Smooth muscle cell (in vitro differentiated cells): ENCODE data around the gene RNF41. TPM values are rescaled to one million over a fixed set of nuclear protein-coding genes. Genes with fewer than 3 reads are reported as not detected.

ENCODE experiments used
- DNase-seq: peaks from one replicate; lab custom pipeline; 2025; ENCODE audit not compliant: unreplicated experiment; lab: John Stamatoyannopoulos, UW
- H2AFZ ChIP-seq: fragments of 200-600 bp; sonication (generic); 2 replicates; pipeline ENCODE4 v1.6.0; 2016; ENCODE audit warnings: antibody characterized with exemption, low read depth, mild to moderate bottlenecking
- H3F3A ChIP-seq: fragments of 200-600 bp; sonication (generic); 2 replicates; pipeline ENCODE4 v1.6.0; 2017; ENCODE audit warnings: antibody characterized with exemption, low read depth
- H3K27ac ChIP-seq: fragments of 200-600 bp; sonication (generic); 2 replicates; pipeline ENCODE4 v1.5.1; 2016; ENCODE audit warnings: low read depth, mild to moderate bottlenecking
- H3K27me3 ChIP-seq: fragments of 200-600 bp; sonication (generic); 2 replicates; pipeline ENCODE4 v1.6.1; 2016; ENCODE audit warnings: low read depth, mild to moderate bottlenecking
- H3K36me3 ChIP-seq: fragments of 200-600 bp; sonication (generic); 2 replicates; pipeline ENCODE4 v1.5.1; 2016; ENCODE audit warnings: low read depth
- H3K4me1 ChIP-seq: fragments of 200-600 bp; sonication (generic); 2 replicates; pipeline ENCODE4 v1.5.1; 2016; ENCODE audit warnings: low read depth
- H3K4me2 ChIP-seq: fragments of 200-600 bp; sonication (generic); 2 replicates; pipeline ENCODE4 v1.6.0; 2016; ENCODE audit warnings: mild to moderate bottlenecking
- H3K4me3 ChIP-seq: fragments of 200-600 bp; sonication (generic); 2 replicates; pipeline ENCODE4 v1.5.1; 2016; ENCODE audit warnings: mild to moderate bottlenecking
- H3K79me2 ChIP-seq: fragments of 200-600 bp; sonication (generic); 2 replicates; pipeline ENCODE4 v1.6.0; 2016; ENCODE audit warnings: low read depth, mild to moderate bottlenecking
- H3K9ac ChIP-seq: fragments of 200-600 bp; sonication (generic); 2 replicates; pipeline ENCODE4 v1.6.0; 2016; ENCODE audit warnings: low read depth
- H3K9me3 ChIP-seq: fragments of 200-600 bp; sonication (generic); replicated peaks from 2 replicates; pipeline ENCODE4 v1.5.1; 2016; ENCODE audit warnings: low read depth
- H4K20me1 ChIP-seq: fragments of 200-600 bp; sonication (generic); 2 replicates; pipeline ENCODE4 v1.6.0; 2016; ENCODE audit warnings: low read depth
- WGBS: methylation state at CpG from one replicate; pipeline ENCODE4 v1.1.7; 2016; ENCODE audit warnings: low lambda C conversion rate; 5-methylcytosine and 5-hydroxymethylcytosine counted together
- polyA plus RNA-seq: library from polyadenylated mRNA; unstranded; fragments of >200 nt; fragmentation: Nextera tagmentation; extraction: Ambion mirVana; gene quantifications from 2 replicates; pipeline ENCODE4 v1.2.1, GENCODE V29; 2016
- total RNA-seq: library from RNA; depleted of rRNA; stranded (reverse); fragments of >200 nt; gene quantifications from 2 replicates; pipeline ENCODE4 v1.2.3, GENCODE V29; 2014
- TF ChIP-seq, protein P1 (sequence below): fragments of 200-600 bp; sonication (generic); IDR thresholded peaks from 2 replicates; pipeline ENCODE4 v1.5.1; 2017; ENCODE audit warnings: borderline replicate concordance, mild to moderate bottlenecking, antibody characterized with exemption; ENCODE audit not compliant: insufficient read depth, poor library complexity, severe bottlenecking

The RNF41 gene
- total RNA-seq (46.1 and 65.2 TPM in 2 replicates), polyA plus RNA-seq (19.4 and 22.2 TPM in 2 replicates)

DNA sequence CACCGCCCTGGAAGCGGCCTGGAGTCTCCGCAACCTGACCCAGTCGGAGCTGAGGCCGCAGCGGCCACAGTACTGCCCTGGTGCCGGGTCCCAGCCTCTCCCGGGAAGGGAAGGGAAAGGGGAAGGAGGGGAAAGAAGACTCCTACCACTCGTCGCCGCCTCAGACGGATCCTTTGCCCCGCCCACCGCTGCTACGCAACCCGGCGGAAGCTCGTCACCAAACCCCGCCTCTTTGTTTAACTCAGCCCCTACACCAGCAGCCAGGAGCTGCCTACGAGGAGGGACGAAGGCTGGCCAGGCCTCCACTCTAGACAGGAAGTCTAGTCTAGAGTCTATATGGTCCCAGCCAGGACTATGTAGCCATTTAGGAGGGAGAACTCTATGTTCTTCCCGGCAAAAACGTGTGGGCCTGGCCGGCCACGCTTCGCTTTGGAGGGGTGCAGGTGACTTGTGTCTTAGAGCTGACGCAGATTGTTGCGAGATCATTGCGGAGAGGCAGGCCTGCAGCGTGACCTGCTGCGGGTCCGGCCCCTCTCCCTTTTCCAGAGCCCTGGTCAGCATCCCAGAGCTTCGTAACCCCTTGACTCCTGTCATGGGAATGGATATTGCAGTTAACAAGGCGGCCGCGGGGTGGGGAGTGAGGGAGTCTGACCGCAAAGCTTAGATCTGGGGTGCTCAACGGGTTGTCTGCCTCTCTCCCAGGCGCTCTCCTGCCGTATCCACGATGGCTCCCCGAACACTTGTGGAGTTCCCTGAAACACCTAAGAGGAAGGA, at the start of gene RNF41:
Gene RNF41 (minus strand): TSS at position 166 of the 774 bp plus-strand sequence. CDS start 7,875 bp downstream, outside the sequence.
- TF ChIP-seq, protein P1, sequence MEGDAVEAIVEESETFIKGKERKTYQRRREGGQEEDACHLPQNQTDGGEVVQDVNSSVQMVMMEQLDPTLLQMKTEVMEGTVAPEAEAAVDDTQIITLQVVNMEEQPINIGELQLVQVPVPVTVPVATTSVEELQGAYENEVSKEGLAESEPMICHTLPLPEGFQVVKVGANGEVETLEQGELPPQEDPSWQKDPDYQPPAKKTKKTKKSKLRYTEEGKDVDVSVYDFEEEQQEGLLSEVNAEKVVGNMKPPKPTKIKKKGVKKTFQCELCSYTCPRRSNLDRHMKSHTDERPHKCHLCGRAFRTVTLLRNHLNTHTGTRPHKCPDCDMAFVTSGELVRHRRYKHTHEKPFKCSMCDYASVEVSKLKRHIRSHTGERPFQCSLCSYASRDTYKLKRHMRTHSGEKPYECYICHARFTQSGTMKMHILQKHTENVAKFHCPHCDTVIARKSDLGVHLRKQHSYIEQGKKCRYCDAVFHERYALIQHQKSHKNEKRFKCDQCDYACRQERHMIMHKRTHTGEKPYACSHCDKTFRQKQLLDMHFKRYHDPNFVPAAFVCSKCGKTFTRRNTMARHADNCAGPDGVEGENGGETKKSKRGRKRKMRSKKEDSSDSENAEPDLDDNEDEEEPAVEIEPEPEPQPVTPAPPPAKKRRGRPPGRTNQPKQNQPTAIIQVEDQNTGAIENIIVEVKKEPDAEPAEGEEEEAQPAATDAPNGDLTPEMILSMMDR = no peak
- peaks cover 15% of the 10 kb centered on the region for H3F3A ChIP-seq
- peak within 1 kb of the TSS; percentile 88 for H3K9ac ChIP-seq
- peak within 1 kb of the TSS; percentile 73 for H3K4me3 ChIP-seq
- peaks cover 18% of the 10 kb centered on the region for H3K4me1 ChIP-seq
- H3K4me2 ChIP-seq = peak within 1 kb of the TSS; percentile 87
- peak; percentile 89 for DNase-seq
- H3K27me3 ChIP-seq = no peaks in the 10 kb centered on the region
- peak within 1 kb of the TSS; percentile 98 for H3K27ac ChIP-seq
- peaks cover 11% of the 10 kb centered on the region for H4K20me1 ChIP-seq
- H3K36me3 ChIP-seq = no peaks in the 10 kb centered on the region
- H3K79me2 ChIP-seq = peaks cover 36% of the 10 kb centered on the region
- peak within 1 kb of the TSS; percentile 43 for H2AFZ ChIP-seq
- WGBS = 8% methylated on average over 38 of the region's 42 CpGs
- H3K9me3 ChIP-seq = no peaks in the 10 kb centered on the region

DNA sequence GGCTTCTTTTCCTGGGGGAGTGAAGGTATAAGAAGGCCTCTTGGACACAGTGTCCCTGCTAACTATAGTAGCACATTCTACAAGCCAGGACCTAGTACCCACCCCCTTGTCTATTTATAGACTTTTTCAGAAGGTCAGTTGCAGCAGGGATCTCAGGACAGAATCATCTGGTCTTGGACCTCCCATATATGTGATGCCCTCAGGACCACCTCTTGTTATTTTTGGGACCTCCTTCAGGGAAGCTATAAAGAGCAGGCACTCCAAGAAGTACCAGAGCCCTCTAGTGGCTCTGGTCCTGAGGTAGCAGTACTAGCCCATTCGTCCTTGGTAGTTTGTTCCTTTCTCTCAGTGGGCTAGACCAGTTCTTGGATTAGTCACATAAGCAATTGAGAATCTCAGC, 49.3 kb upstream of the RNF41 start:
- TF ChIP-seq, protein P1 = peak; percentile 9

DNA sequence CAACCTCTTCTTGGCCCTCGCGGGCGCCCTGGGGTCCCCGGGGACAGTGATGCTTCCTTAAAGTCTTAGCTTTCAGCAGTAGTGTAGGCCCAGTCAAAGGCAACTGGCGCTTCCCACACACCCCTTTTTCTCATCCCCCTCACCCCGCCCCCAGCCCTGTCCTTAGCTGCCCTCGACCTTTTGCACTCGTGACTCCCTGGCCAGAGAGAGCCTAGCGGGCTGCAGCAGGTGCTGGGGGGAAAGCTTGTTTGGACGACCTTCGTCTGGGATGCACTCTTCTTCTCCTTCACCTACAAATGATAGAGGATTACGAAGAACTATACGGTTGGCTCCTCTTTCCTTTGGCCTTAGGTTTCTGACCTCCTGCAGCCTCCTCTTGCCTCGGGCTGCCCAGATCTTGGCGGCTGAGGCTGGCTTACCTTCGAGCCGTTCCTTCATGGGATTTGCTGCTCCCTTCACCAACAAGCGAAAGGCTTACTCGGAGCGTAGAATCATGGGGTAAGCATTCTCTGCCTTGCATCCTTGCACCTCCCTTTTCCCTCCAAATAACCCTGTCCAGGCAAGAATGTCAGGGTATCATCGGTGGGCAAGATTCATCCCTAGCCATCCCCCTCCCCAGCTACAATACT, 45.8 kb upstream of the RNF41 start:
- H2AFZ ChIP-seq = peak overlapping the region; percentile 85
- peak overlapping the region; percentile 88 for H3K9ac ChIP-seq
- H3F3A ChIP-seq = peaks cover 21% of the 10 kb centered on the region
- H3K27me3 ChIP-seq = no peaks in the 10 kb centered on the region
- H3K4me1 ChIP-seq = peaks cover 4% of the 10 kb centered on the region
- TF ChIP-seq, protein P1 = no peak
- 34% methylated on average over 19 of the region's 21 CpGs for WGBS
- H3K4me3 ChIP-seq = peak overlapping the region; percentile 76
- H3K79me2 ChIP-seq = no peaks in the 10 kb centered on the region
- no peak for DNase-seq
- no peak overlapping the region for H3K27ac ChIP-seq
- H4K20me1 ChIP-seq = no peaks in the 10 kb centered on the region
- no peaks in the 10 kb centered on the region for H3K36me3 ChIP-seq
- H3K4me2 ChIP-seq = peak overlapping the region; percentile 90
- no peaks in the 10 kb centered on the region for H3K9me3 ChIP-seq

More for the DNA sequence above, 49.3 kb upstream of the RNF41 start:
- H3K27me3 ChIP-seq = no peaks in the 10 kb centered on the region
- peaks cover 4% of the 10 kb centered on the region for H3K4me1 ChIP-seq
- no peaks in the 10 kb centered on the region for H4K20me1 ChIP-seq
- no peaks in the 10 kb centered on the region for H3K9me3 ChIP-seq
- WGBS = 33% methylated on average over 1 of the region's 1 CpG
- no peak overlapping the region for H3K27ac ChIP-seq
- H3K4me3 ChIP-seq = no peak overlapping the region
- no peak overlapping the region for H3K4me2 ChIP-seq
- H3F3A ChIP-seq = peaks cover 21% of the 10 kb centered on the region
- no peak overlapping the region for H3K9ac ChIP-seq
- no peak overlapping the region for H2AFZ ChIP-seq
- DNase-seq = no peak
- H3K36me3 ChIP-seq = peaks cover 14% of the 10 kb centered on the region
- no peaks in the 10 kb centered on the region for H3K79me2 ChIP-seq
